VCaP (cell line): ENCODE measurements around the gene INSR.
"Not testable (repeated sequence)": the region's sequence is repeated elsewhere in the genome, so short reads cannot be mapped to it uniquely, and the experiment has no call there.

ENCODE experiments used
- H3K27ac ChIP-seq: fragments of 450-650 bp; 2 replicates; pipeline ENCODE4 v1.5.1; 2017
- TF ChIP-seq, protein P1 (sequence below): fragments of 450-650 bp; conservative IDR thresholded peaks from 2 replicates; pipeline ENCODE4 v1.5.1; 2017; ENCODE audit warnings: mild to moderate bottlenecking, moderate library complexity

The INSR gene

DNA sequence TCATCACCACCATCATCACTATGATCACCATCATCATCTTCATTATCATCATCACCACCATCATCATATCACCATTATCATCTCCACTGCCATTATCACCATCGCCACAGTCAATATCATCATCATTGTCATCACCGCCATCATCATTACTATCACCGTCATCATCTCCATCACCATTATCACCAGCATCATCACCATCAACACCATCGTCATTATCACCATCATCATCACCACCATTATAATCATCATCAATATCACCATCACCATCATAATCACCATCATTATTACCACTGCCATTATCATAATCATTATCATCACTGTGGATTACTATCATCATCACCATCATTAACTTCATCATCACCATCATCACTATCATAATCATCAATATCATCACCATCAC is 37.2 kb upstream of the INSR start:
- no peak overlapping the region for H3K27ac ChIP-seq
- TF ChIP-seq, protein P1, sequence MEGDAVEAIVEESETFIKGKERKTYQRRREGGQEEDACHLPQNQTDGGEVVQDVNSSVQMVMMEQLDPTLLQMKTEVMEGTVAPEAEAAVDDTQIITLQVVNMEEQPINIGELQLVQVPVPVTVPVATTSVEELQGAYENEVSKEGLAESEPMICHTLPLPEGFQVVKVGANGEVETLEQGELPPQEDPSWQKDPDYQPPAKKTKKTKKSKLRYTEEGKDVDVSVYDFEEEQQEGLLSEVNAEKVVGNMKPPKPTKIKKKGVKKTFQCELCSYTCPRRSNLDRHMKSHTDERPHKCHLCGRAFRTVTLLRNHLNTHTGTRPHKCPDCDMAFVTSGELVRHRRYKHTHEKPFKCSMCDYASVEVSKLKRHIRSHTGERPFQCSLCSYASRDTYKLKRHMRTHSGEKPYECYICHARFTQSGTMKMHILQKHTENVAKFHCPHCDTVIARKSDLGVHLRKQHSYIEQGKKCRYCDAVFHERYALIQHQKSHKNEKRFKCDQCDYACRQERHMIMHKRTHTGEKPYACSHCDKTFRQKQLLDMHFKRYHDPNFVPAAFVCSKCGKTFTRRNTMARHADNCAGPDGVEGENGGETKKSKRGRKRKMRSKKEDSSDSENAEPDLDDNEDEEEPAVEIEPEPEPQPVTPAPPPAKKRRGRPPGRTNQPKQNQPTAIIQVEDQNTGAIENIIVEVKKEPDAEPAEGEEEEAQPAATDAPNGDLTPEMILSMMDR = no peak

DNA sequence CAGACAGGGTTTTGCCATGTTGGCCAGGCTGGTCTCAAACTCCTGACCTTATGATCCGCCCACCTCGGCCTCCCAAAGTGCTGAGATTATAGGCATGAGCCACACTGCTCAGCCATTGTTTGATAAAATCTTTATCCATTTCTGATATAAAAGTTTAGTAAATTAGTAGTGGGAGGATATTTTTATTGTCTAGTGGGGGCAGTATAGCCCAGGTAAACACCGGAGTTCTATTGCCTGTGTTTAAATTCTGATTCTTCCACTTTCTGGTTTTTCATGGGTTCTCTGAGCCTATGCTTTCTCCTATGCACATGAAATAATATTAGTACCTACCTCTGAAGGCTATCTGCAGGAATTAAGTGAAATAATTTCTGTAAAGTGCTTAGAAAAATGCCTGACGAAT is 34.4 kb upstream of the INSR start:
- H3K27ac ChIP-seq = no peak overlapping the region
- TF ChIP-seq, protein P1 = no peak

DNA sequence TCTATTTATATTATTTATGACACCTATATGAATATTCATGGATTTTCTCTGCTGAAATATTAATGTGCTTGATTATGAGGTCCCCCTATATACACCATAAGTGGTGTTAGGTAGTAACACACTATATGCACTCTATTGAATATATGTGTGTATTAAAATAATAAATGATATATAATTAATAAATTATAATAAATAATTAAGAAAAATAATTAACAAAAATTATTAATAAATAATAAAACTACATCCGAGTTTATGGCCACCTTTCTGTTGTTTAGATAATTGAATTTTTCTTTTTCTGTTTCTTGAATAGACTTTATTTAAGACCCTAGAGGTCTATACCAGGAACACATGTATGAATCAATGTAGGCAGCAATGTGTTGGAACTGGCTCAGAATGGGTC is 33.6 kb upstream of the INSR start:
- no peak overlapping the region for H3K27ac ChIP-seq
- TF ChIP-seq, protein P1 = no peak

DNA sequence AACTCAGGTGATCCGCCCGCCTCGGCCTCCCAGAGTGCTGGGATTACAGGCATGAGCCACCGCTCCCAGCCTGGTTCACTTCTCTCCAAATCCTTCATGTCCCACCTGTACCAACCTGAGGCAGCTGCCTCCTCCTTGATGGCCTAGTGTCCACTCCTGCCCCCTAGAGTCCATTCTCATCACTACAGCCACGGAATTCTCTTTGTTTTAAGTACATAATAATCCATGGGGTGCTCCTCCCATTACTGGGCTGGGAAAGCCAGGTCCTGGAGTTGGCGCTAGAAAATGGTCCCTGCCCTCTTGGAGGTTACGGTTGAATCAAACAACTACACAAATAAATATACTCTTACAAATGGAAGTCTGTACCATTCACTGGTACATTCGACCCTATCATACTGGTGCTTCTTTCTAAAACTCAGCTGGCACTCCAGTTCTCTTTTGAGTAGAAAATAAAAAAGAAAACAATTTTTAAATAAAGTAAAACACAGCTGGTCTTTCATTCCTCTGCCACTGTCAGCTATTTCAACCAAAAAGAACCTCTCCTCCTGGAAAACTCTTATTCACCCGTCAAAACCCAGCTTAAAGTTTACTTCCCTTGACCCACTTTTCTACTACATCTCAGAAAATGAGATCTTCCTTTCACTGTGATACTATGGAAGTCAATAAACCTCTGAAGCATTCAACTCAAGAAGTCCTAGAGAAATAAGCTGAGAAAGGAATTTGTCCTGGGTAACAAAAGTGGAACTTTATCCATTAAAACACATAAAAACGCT is 32.1 kb upstream of the INSR start:
- no peak overlapping the region for H3K27ac ChIP-seq
- TF ChIP-seq, protein P1 = 0 out of 2 replicates have a peak, but pooled peaks have one; percentile 20

DNA sequence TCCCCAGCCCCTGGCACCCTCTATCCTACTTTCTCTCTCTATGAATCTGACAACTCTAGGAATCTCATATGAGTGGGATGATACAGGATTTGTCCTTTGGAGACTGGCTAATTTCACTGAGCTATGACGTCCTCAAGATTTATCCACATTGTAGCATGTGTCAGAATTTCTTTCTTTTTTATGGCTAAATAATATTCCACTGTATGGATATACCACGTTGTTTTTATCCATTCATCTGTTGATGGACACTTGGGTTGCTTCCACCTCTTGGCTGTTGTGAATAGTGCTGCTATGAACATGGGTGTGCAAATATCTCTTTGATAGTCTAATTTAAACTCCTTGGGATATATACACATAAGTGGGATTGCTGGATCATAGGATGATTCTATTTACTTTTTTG is 24.0 kb upstream of the INSR start:
- TF ChIP-seq, protein P1 = no peak
- no peak overlapping the region for H3K27ac ChIP-seq

DNA sequence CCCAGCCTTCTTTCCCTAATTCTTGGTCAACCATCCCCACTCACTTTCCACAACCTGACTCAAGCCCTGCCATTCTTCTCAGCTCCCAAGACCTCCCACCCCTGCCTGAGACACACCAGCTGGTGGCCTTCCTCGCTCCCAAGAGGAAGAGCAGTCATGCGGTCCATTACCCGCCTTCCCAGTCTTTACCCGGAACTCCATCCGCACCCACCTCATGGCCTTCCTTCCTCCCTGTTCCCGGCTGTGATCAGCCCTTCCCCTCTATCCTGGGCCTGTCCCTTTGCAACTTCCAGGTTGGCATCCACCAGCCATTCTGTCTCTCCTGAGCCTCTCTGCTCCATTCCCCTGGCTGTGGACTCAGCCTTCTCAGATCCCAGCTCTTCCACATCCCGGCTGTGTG is 18.6 kb upstream of the INSR start:
- no peak overlapping the region for H3K27ac ChIP-seq
- TF ChIP-seq, protein P1 = no peak

DNA sequence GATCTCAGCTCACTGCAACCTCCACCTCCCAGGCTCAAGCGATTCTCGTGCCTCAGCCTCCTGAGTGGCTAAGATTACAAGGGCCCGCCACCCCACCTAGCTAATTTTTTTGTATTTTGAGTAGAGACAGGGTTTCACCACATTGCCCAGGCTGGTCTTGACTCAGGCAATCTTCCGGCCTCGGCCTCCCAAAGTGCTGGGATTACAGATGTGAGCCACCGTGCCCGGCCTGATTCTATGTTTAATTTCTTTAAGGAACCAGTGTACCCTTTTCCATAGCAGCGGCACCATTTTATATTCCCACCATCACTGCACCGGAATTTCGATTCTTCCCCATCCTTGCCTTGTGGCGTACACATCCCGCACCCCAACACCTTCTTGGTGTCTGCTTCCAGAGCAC is 17.7 kb upstream of the INSR start:
- H3K27ac ChIP-seq = no peak overlapping the region
- TF ChIP-seq, protein P1 = no peak

DNA sequence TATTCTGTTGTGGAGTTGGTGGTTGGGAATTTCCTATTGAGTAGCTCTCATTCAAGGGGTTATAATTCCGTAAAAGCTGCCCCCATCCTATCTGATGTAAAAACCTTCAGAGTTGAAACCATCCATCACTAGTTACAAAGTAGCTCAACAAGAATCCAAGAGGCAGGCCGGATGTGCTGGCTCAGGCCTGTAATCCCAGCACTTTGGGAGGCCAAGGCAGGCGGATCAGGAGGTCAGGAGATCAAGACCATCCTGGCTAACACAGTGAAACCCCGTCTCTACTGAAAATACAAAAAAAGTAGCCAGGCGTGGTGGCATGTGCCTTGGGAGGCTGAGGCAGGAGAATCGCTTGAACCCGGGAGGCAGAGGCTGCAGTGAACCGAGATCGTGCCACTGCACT is 14.1 kb upstream of the INSR start:
- H3K27ac ChIP-seq = not testable (repeated sequence)
